ENCODE data around the gene SERAC1. TPM values are rescaled to one million over a fixed set of nuclear protein-coding genes. Genes with fewer than 3 reads are reported as not detected.

The SERAC1 gene
- total RNA-seq, 6 donors from 2014 or later, result 3.2 to 11.4 (median 6.1) TPM

DNA sequence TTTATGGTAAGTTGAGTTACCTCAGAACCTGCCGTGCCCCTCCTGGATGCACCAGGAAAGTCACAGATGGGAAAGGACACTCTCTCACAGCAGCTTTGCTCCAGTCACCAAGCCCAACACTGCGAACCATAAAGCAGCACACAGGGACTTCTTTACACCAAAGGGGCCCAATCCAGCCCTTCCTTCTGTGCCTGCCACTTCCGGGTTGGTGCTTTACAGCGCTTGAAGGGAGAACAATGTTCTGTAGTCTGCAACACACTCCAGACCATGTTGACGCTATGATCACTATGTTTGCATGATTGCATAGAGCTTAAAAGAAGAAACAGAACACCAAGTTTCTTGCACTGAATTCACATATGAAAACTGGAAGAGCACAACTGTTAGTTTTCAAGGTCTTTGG is 57.1 kb downstream of the SERAC1 start:
- DNase-seq (no peak), ATAC-seq (ENCODE audit: low FRiP score in 2 of 2) (no peak)
- H3K4me1 ChIP-seq, result no peaks in the 10 kb centered on the region
- peaks cover 3 to 55% (median 19%) of the 10 kb centered on the region in 4 donors for H3K36me3 ChIP-seq
- WGBS, 2 donors, result 92 to 94% methylated on average over 5 of the region's 5 CpGs
- no peak overlapping the region for H3K4me3 ChIP-seq
- no peak for TF ChIP-seq POLR2A (IDR thresholded peaks at IDR 0.05)
- TF ChIP-seq, protein P1, sequence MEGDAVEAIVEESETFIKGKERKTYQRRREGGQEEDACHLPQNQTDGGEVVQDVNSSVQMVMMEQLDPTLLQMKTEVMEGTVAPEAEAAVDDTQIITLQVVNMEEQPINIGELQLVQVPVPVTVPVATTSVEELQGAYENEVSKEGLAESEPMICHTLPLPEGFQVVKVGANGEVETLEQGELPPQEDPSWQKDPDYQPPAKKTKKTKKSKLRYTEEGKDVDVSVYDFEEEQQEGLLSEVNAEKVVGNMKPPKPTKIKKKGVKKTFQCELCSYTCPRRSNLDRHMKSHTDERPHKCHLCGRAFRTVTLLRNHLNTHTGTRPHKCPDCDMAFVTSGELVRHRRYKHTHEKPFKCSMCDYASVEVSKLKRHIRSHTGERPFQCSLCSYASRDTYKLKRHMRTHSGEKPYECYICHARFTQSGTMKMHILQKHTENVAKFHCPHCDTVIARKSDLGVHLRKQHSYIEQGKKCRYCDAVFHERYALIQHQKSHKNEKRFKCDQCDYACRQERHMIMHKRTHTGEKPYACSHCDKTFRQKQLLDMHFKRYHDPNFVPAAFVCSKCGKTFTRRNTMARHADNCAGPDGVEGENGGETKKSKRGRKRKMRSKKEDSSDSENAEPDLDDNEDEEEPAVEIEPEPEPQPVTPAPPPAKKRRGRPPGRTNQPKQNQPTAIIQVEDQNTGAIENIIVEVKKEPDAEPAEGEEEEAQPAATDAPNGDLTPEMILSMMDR (IDR thresholded peaks at IDR 0.05), result no peak
- TF ChIP-seq POLR2AphosphoS5 (IDR thresholded peaks at IDR 0.05), result no peak
- no peak for TF ChIP-seq EP300 (IDR thresholded peaks at IDR 0.05)
- no peaks in the 10 kb centered on the region for H3K27me3 ChIP-seq
- H3K27ac ChIP-seq, result no peak overlapping the region
- H3K9me3 ChIP-seq, result no peaks in the 10 kb centered on the region

DNA sequence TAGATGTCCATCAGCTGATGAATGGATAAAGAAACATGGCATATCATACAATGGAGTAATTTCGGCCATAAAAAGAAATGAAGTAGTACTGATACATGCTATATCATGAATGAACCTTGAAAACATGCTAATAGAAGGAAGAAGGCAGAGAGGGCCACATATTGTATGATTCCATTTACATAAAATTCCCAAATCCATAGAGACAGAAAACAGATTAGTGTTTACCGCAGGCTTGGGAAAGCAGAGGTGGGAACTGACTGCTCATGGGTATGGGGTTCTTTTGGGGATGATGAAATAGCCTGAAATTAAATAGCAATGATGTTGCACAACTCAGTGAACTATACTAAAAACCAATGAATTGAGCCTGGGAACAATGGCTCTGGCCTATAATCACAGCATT is 58.3 kb downstream of the SERAC1 start:
- no peaks in the 10 kb centered on the region for H3K4me1 ChIP-seq
- H3K27me3 ChIP-seq, result no peaks in the 10 kb centered on the region
- ATAC-seq (ENCODE audit: low FRiP score in 2 of 2) (no peak), DNase-seq (no peak)
- H3K27ac ChIP-seq, result no peak overlapping the region
- peaks cover 3 to 45% (median 14%) of the 10 kb centered on the region in 4 donors for H3K36me3 ChIP-seq
- H3K9me3 ChIP-seq, result no peaks in the 10 kb centered on the region
- 91 to 92% methylated on average over 2 of the region's 2 CpGs for WGBS, 2 donors
- TF ChIP-seq POLR2A (IDR thresholded peaks at IDR 0.05) (no peak), POLR2AphosphoS5 (IDR thresholded peaks at IDR 0.05) (no peak)
- TF ChIP-seq, protein P1 (IDR thresholded peaks at IDR 0.05), result no peak
- H3K4me3 ChIP-seq, result no peak overlapping the region

DNA sequence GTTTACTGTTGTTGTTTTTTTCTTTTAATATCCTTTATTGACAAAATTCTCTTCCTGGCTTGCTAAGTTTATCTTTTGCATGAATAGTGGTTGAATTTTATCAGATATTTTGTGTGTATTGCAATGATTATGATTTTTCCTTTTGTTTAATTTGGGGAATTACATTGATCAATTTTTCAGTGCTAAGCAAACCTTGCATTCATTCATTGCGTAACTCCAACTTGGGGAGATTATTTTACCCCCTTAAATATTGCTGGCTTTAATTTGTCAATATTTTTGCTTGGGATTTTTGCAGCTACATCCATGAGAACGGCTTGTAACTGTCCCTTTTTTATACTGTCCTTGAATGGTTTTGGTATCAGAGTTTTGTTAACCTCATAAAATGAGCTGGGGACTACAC is 63.4 kb downstream of the SERAC1 start:
- no peak overlapping the region for H3K27ac ChIP-seq
- H3K9me3 ChIP-seq, result no peaks in the 10 kb centered on the region
- H3K4me1 ChIP-seq, result no peaks in the 10 kb centered on the region
- DNase-seq, result no peak
- ATAC-seq (ENCODE audit: low FRiP score in 2 of 2), result no peak
- H3K36me3 ChIP-seq, result peaks cover 0 to 10% (median 2%) of the 10 kb centered on the region in 4 donors
- WGBS, 2 donors, result 87 to 95% methylated on average over 2 of the region's 2 CpGs
- TF ChIP-seq EP300 (IDR thresholded peaks at IDR 0.05) (no peak), POLR2AphosphoS5 (IDR thresholded peaks at IDR 0.05) (no peak), POLR2A (IDR thresholded peaks at IDR 0.05) (no peak)
- TF ChIP-seq, protein P1 (IDR thresholded peaks at IDR 0.05), result no peak
- H3K4me3 ChIP-seq, result no peak overlapping the region
- H3K27me3 ChIP-seq, result no peaks in the 10 kb centered on the region

DNA sequence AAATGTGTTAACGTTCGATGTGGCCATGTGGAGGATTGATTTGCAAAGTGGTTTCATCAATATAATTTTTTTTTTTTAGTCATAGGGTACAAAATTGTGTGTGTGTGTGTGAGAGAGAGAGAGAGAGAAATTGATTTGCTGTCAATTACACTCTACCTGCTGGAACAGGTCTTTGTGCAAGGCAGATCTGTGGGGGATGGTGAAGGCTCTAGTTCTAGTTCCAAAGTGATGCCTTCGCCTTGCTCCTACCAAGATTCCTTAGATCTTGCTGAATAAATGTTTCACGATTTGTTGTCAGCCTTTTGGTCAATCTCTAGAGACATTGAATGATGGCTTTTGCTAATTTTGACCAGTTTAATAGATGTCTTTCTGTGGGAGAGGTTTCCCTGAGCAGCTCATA is 64.8 kb downstream of the SERAC1 start:
- H3K9me3 ChIP-seq, result no peaks in the 10 kb centered on the region
- H3K4me3 ChIP-seq, result no peak overlapping the region
- no peak overlapping the region for H3K27ac ChIP-seq
- WGBS, 2 donors, result 92 to 98% methylated on average over 4 of the region's 4 CpGs
- no peaks in the 10 kb centered on the region for H3K27me3 ChIP-seq
- TF ChIP-seq, protein P1 (IDR thresholded peaks at IDR 0.05), result no peak
- TF ChIP-seq POLR2AphosphoS5 (IDR thresholded peaks at IDR 0.05) (no peak), EP300 (IDR thresholded peaks at IDR 0.05) (no peak), POLR2A (IDR thresholded peaks at IDR 0.05) (no peak)
- no peaks in the 10 kb centered on the region for H3K4me1 ChIP-seq
- no peaks in the 10 kb centered on the region for H3K36me3 ChIP-seq
- ATAC-seq (ENCODE audit: low FRiP score in 2 of 2) (no peak), DNase-seq (no peak)

DNA sequence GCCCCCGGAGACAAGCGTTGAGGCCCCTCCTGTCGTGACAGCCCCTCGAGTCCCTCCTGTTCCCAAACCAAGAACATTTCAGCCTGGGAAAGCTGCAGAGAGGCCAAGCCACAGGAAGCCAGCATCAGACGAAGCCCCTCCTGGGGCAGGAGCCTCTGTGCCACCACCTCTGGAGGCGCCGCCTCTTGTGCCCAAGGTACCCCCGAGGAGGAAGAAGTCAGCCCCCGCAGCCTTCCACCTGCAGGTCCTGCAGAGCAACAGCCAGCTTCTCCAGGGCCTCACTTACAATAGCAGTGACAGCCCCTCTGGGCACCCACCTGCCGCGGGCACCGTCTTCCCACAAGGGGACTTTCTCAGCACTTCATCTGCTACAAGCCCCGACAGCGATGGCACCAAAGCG is 72.4 kb downstream of the SERAC1 start:
- Histone ChIP-seq H3K27ac (no peak overlapping the region), H3K4me3 (no peak overlapping the region), H3K9me3 (no peaks in the 10 kb centered on the region), H3K4me1 (no peaks in the 10 kb centered on the region), H3K36me3 (peaks cover 0 to 14% (median 2%) of the 10 kb centered on the region in 4 donors), H3K27me3 (no peaks in the 10 kb centered on the region)
- 93 to 94% methylated on average over 14 to 15 of the region's 15 CpGs for WGBS, 2 donors
- DNase-seq, result no peak
- TF ChIP-seq EP300 (IDR thresholded peaks at IDR 0.05) (no peak), POLR2AphosphoS5 (IDR thresholded peaks at IDR 0.05) (no peak), POLR2A (IDR thresholded peaks at IDR 0.05) (no peak)
- TF ChIP-seq, protein P1 (IDR thresholded peaks at IDR 0.05), result no peak
- ATAC-seq (ENCODE audit: low FRiP score in 2 of 2), result no peak
